Kidney (tissue), 14 donors: ENCODE measurements around the gene APOA5. TPM values are rescaled to one million over a fixed set of nuclear protein-coding genes. Genes with fewer than 3 reads are reported as not detected.
"Not testable (repeated sequence)": the region's sequence is repeated elsewhere in the genome, so short reads cannot be mapped to it uniquely, and the experiment has no call there.

Experiments used
- DNase-seq, 5 donors: peaks; one replicate each; pipeline ENCODE4 v3.0.0-alpha.2; 2013 to 2020
- FAIRE-seq: peaks from 2 replicates; lab custom pipeline; 2012; peaks lifted over from hg19 to GRCh38; lab: Jason Lieb, UNC
- H3K27ac ChIP-seq, 2 donors: one replicate each; pipeline ENCODE4 v1.7.0; 2013; ENCODE audit warnings: low read depth in 2 of 2, low read length in 2 of 2, inconsistent platforms in 1 of 2
- H3K27me3 ChIP-seq: one replicate; pipeline ENCODE4 v1.7.1; 2013; ENCODE audit warnings: low read length, inconsistent platforms; ENCODE audit not compliant: control insufficient read depth, insufficient read depth
- H3K36me3 ChIP-seq, 3 donors: one replicate each; pipeline versions ENCODE4 v1.7.0 to v1.7.1; 2013; ENCODE audit warnings: low read length in 3 of 3, control low read depth in 1 of 3, inconsistent platforms in 1 of 3; ENCODE audit not compliant: insufficient read depth in 3 of 3, control insufficient read depth in 2 of 3
- H3K4me1 ChIP-seq, 3 donors: one replicate each; pipeline versions ENCODE4 v1.7.0 to v1.7.1; 2013; ENCODE audit warnings: low read length in 3 of 3, inconsistent platforms in 1 of 3, low read depth in 1 of 3; ENCODE audit not compliant: control insufficient read depth in 2 of 3, insufficient read depth in 2 of 3
- H3K4me3 ChIP-seq, 3 donors: one replicate each; pipeline versions ENCODE4 v1.7.0 to v1.8.1; 2013; ENCODE audit warnings: low read length in 3 of 3, control low read depth in 1 of 3, inconsistent platforms in 1 of 3
- H3K9ac ChIP-seq, 3 donors: one replicate each; pipeline versions ENCODE4 v1.7.0 to v1.7.1; 2013; ENCODE audit warnings: low read length in 3 of 3, control low read depth in 1 of 3, inconsistent platforms in 1 of 3
- H3K9me3 ChIP-seq, 3 donors: one replicate each; pipeline versions ENCODE4 v1.7.0 to v1.7.1; 2013; ENCODE audit warnings: low read length in 3 of 3, control low read depth in 1 of 3, inconsistent platforms in 1 of 3; ENCODE audit not compliant: control insufficient read depth in 2 of 3, insufficient read depth in 1 of 3
- intact Hi-C: fragments of 100-400 bp; cut with DNase I; formaldehyde crosslinking; loops from one replicate; pipeline ENCODE4 v1.11.1; 2022
- polyA plus RNA-seq: library from polyadenylated mRNA; stranded (reverse); fragments of 350-450 nt; fragmentation: Illumina TruSeq; extraction: RNeasy Lipid Tissue Mini Kit (QIAGEN cat#74804); gene quantifications from one replicate; pipeline ENCODE4 v1.2.3, GENCODE V29; 2014; ENCODE audit warnings: low read depth, low replicate concordance; ENCODE audit not compliant: insufficient read depth
- total RNA-seq: library from RNA; stranded (reverse); fragmentation: NEBNext Ultra II Directional; extraction: Animal tissue kit (Norgen Biotek cat#: 25700); gene quantifications from one replicate; pipeline ENCODE4 v1.2.1, GENCODE V29; 2021
- TF ChIP-seq, protein P1 (sequence below): IDR thresholded peaks from 3 replicates; pipeline ENCODE4 v1.5.1; 2012; ENCODE audit warnings: mild to moderate bottlenecking, moderate library complexity, borderline replicate concordance; ENCODE audit not compliant: insufficient read depth; ENCODE audit errors: extremely low read depth
- donor health status: control.
- donor health status: control.
- donor health status: control.
- donor health status: control.
- donor health status: control.
- donor health status: DM: yes; HTN: yes; CAD: no.
- donor health status: Normal renal cell carcinoma (clear cell type).

The APOA5 gene
- total and polyA plus RNA-seq, 2 donors from 2014 or later, result not detected

DNA sequence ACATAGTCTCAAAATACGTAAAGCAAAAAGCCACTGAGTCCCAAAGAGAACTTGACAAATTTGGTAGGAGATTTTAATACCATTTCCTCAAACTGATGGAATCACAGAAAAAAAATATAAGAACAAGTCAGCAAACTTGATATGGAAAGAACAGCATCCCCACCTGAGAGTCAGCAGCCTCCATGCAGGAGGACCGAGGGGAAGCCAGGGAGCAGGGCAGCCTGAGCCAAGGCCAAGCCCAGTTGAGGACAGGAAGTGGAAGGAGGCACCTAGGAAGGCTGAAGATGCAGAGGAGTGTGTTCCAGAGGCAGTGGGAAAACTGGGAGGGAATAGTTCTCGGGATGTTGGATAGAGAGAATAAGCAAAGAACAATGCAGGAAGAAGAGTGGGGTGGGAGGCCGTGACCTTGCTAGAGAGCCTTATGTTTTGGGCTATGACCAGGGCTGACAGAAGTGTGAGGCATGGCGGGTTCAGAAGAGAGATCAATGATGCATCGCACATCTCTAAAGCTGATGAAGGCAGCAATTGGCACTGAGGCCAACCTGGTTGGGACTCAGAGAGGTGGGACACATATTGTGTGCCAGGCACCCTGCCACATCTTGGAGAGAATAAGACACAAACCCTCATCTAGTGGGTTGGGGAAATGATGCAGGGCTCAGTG, 16.1 kb upstream of the APOA5 start:
- TF ChIP-seq, protein P1, sequence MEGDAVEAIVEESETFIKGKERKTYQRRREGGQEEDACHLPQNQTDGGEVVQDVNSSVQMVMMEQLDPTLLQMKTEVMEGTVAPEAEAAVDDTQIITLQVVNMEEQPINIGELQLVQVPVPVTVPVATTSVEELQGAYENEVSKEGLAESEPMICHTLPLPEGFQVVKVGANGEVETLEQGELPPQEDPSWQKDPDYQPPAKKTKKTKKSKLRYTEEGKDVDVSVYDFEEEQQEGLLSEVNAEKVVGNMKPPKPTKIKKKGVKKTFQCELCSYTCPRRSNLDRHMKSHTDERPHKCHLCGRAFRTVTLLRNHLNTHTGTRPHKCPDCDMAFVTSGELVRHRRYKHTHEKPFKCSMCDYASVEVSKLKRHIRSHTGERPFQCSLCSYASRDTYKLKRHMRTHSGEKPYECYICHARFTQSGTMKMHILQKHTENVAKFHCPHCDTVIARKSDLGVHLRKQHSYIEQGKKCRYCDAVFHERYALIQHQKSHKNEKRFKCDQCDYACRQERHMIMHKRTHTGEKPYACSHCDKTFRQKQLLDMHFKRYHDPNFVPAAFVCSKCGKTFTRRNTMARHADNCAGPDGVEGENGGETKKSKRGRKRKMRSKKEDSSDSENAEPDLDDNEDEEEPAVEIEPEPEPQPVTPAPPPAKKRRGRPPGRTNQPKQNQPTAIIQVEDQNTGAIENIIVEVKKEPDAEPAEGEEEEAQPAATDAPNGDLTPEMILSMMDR, result no peak
- H3K4me1 ChIP-seq, result no peaks in the 10 kb centered on the region
- H3K27ac ChIP-seq, result no peak overlapping the region
- intact Hi-C loops, result no loop called here
- H3K9ac ChIP-seq, result no peak overlapping the region
- no peaks in the 10 kb centered on the region for H3K27me3 ChIP-seq
- H3K4me3 ChIP-seq, result no peak overlapping the region
- H3K9me3 ChIP-seq, result no peaks in the 10 kb centered on the region
- FAIRE-seq (no peak), DNase-seq (no peak)
- no peaks in the 10 kb centered on the region for H3K36me3 ChIP-seq

DNA sequence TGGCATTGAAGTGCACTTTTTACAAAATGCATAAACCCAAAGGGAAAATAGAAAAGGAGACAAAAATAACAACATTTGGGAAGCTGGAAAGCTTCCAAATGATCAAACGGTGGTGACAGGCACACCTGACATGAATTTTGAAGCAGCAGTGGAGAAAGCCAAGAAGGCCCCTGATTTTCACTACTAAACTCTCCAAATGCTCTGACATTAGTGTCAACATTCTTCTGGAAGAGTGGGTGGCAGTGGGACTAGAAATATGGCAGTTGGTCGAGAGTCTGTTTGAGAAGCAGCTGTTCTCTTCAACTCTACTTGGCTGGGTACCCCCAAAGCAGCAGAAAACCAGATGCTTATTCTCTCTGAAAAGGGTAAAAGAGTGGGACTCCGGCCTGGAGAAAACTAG, 12.3 kb upstream of the APOA5 start:
- Histone ChIP-seq H3K9ac (no peak overlapping the region), H3K4me1 (no peaks in the 10 kb centered on the region), H3K4me3 (no peak overlapping the region), H3K36me3 (no peaks in the 10 kb centered on the region), H3K27ac (no peak overlapping the region), H3K9me3 (no peaks in the 10 kb centered on the region), H3K27me3 (no peaks in the 10 kb centered on the region)
- TF ChIP-seq, protein P1, result no peak
- intact Hi-C loops, result no loop called here
- FAIRE-seq (no peak), DNase-seq (no peak)

DNA sequence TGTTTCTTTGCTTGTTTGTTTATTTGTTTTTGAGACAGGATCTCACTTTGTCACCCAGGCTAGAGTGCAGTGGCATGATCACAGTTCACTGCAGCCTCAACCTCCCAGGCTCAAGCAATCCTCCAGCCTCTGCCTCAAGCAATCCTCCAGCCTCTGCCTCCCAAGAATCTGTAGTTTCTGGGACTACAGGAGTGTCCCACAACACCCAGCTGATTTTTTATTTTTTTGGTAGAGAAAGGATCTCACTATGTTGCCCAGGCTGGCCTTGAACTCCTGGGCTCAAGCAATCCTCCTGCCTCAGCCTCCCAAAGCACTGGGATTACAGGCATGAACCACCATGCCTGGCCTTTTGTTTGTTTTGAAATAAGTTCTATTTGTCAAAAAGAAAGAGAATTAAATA, 10.0 kb upstream of the APOA5 start:
- H3K4me1 ChIP-seq, H3K27me3 ChIP-seq, H3K9me3 ChIP-seq, H3K36me3 ChIP-seq, intact Hi-C loops, DNase-seq, H3K9ac ChIP-seq, H3K4me3 ChIP-seq, H3K27ac ChIP-seq, FAIRE-seq: not testable (repeated sequence)

DNA sequence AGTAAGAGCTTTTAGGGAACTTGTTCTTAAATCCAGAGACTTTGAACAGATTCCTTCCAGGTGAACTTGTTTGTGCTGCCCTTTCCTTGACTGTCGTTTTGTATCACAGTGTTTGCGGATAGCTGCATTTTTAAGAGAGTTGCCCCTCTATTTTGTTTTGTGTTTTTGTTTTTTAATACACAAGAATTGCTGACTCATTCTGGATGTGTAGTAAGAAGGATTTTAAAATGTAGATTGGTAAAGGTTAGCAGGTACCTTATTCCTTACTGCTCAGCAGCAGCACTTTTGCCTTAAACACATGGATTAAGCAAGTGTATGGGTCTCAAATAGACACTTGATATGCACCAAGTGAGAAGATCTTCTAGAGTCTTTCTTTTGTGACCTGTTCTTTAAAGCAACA, 8.9 kb upstream of the APOA5 start:
- FAIRE-seq (no peak), DNase-seq (no peak)
- Histone ChIP-seq H3K27ac (no peak overlapping the region), H3K4me1 (no peaks in the 10 kb centered on the region), H3K9me3 (no peaks in the 10 kb centered on the region), H3K9ac (no peak overlapping the region), H3K4me3 (no peak overlapping the region), H3K36me3 (no peaks in the 10 kb centered on the region), H3K27me3 (no peaks in the 10 kb centered on the region)
- TF ChIP-seq, protein P1, result no peak
- intact Hi-C loops, result no loop called here
